BLaER1 treated with 17β-estradiol and CSF1 and Interleukin-3, amounts not matched to agents 10 nM and 100 nM (cell line): ENCODE measurements around the gene FBLN2.

Source experiments
- H3K27ac ChIP-seq, 11 experiments: shearing (Covaris generic); formaldehyde crosslinking; 2 replicates each; pipeline ENCODE4 v1.8.1; 2022
- H3K27me3 ChIP-seq, 11 experiments: shearing (Covaris generic); formaldehyde crosslinking; 2 replicates each; pipeline ENCODE4 v1.8.1; 2022
- H3K36me3 ChIP-seq, 11 experiments: shearing (Covaris generic); formaldehyde crosslinking; 2 replicates each; pipeline ENCODE4 v1.8.1; 2022
- H3K4me1 ChIP-seq, 10 experiments: shearing (Covaris generic); formaldehyde crosslinking; 2 replicates each; pipeline ENCODE4 v1.8.1; 2022
- H3K4me2 ChIP-seq, 11 experiments: shearing (Covaris generic); formaldehyde crosslinking; 2 replicates each; pipeline ENCODE4 v1.8.1; 2022
- H3K4me3 ChIP-seq, 10 experiments: shearing (Covaris generic); formaldehyde crosslinking; 2 replicates each; pipeline ENCODE4 v1.8.1; 2022
- H3K9ac ChIP-seq, 11 experiments: shearing (Covaris generic); formaldehyde crosslinking; 2 replicates each; pipeline ENCODE4 v1.8.1; 2022
- H3K9me3 ChIP-seq, 11 experiments: shearing (Covaris generic); formaldehyde crosslinking; replicated peaks in 1 of 11; 2 replicates each; pipeline ENCODE4 v1.8.1; 2022
- H4K20me1 ChIP-seq, 11 experiments: shearing (Covaris generic); formaldehyde crosslinking; 2 replicates each; pipeline ENCODE4 v1.8.1; 2022
- Cebpa-rat ChIP-seq, 11 experiments: shearing (Covaris generic); IDR thresholded peaks; 2 replicates each; pipeline ENCODE4 v1.8.1; 2022

The FBLN2 gene

GRCh38 chr3:13636874-13637273 lies 87.9 kb downstream of the FBLN2 start:
- H3K9ac ChIP-seq, result no peak overlapping the region
- H3K27me3 ChIP-seq, result no peaks in the 10 kb centered on the region
- H3K9me3 ChIP-seq, result no peaks in the 10 kb centered on the region
- peak overlapping the region in 9 of 11 experiments; percentile 6 to 60 (median 42); a peak in 14 of 22 replicates for H3K4me2 ChIP-seq
- no peak overlapping the region for H3K27ac ChIP-seq
- H3K4me3 ChIP-seq, result no peak overlapping the region
- H4K20me1 ChIP-seq, result no peaks in the 10 kb centered on the region
- H3K4me1 ChIP-seq, result peaks cover 0 to 30% (median 18%) of the 10 kb centered on the region in 10 experiments; a peak in 13 of 20 replicates
- no peaks in the 10 kb centered on the region for H3K36me3 ChIP-seq
- TF ChIP-seq Cebpa-rat (IDR thresholded peaks at IDR 0.05), result no peak

GRCh38 chr3:13637311-13637891 lies 88.5 kb downstream of the FBLN2 start:
- no peak overlapping the region for H3K27ac ChIP-seq
- H3K9me3 ChIP-seq, result no peaks in the 10 kb centered on the region
- H3K4me2 ChIP-seq, result peak overlapping the region in 9 of 11 experiments; percentile 6 to 60 (median 42); a peak in 15 of 22 replicates
- no peak for TF ChIP-seq Cebpa-rat (IDR thresholded peaks at IDR 0.05)
- no peak overlapping the region for H3K4me3 ChIP-seq
- no peak overlapping the region for H3K9ac ChIP-seq
- no peaks in the 10 kb centered on the region for H4K20me1 ChIP-seq
- H3K4me1 ChIP-seq, result peaks cover 0 to 35% (median 18%) of the 10 kb centered on the region in 10 experiments; a peak in 13 of 20 replicates
- H3K27me3 ChIP-seq, result no peaks in the 10 kb centered on the region
- no peaks in the 10 kb centered on the region for H3K36me3 ChIP-seq

- Histone ChIP-seq H3K4me1 (peaks cover 0 to 35% (median 18%) of the 10 kb centered on the region in 10 experiments; a peak in 13 of 20 replicates), H3K36me3 (no peaks in the 10 kb centered on the region), H3K4me3 (no peak overlapping the region), H3K27me3 (no peaks in the 10 kb centered on the region), H3K9ac (no peak overlapping the region), H3K9me3 (no peaks in the 10 kb centered on the region), H3K4me2 (peak overlapping the region in 3 of 11 experiments; percentile 25 to 54 (median 42); a peak in 3 of 22 replicates), H4K20me1 (no peaks in the 10 kb centered on the region), H3K27ac (no peak overlapping the region)
- no peak for TF ChIP-seq Cebpa-rat (IDR thresholded peaks at IDR 0.05)
These were observed 89.0 kb downstream of the FBLN2 start for GRCh38 chr3:13637953-13638352.

GRCh38 chr3:13638927-13639326 lies 90.0 kb downstream of the FBLN2 start:
- H3K27me3 ChIP-seq, result no peaks in the 10 kb centered on the region
- TF ChIP-seq Cebpa-rat (IDR thresholded peaks at IDR 0.05), result no peak
- H3K4me3 ChIP-seq, result no peak overlapping the region
- H3K27ac ChIP-seq, result no peak overlapping the region
- H4K20me1 ChIP-seq, result no peaks in the 10 kb centered on the region
- H3K9ac ChIP-seq, result no peak overlapping the region
- no peak overlapping the region for H3K4me2 ChIP-seq
- H3K4me1 ChIP-seq, result peaks cover 0 to 35% (median 18%) of the 10 kb centered on the region in 10 experiments; a peak in 13 of 20 replicates
- no peaks in the 10 kb centered on the region for H3K9me3 ChIP-seq
- H3K36me3 ChIP-seq, result no peaks in the 10 kb centered on the region

GRCh38 chr3:13642597-13642996 lies 93.7 kb downstream of the FBLN2 start:
- H3K36me3 ChIP-seq, result no peaks in the 10 kb centered on the region
- H3K9ac ChIP-seq, result no peak overlapping the region
- no peak for TF ChIP-seq Cebpa-rat (IDR thresholded peaks at IDR 0.05)
- H3K9me3 ChIP-seq, result no peaks in the 10 kb centered on the region
- H3K4me2 ChIP-seq, result 0 out of 22 replicates have a peak overlapping the region, but pooled peaks of 1 of the 11 experiments have one; percentile 13
- H3K4me1 ChIP-seq, result peaks cover 5 to 16% (median 9%) of the 10 kb centered on the region in 10 experiments
- H3K4me3 ChIP-seq, result no peak overlapping the region
- H3K27ac ChIP-seq, result no peak overlapping the region
- H4K20me1 ChIP-seq, result no peaks in the 10 kb centered on the region
- H3K27me3 ChIP-seq, result peaks cover 0 to 9% (median 8%) of the 10 kb centered on the region in 11 experiments; a peak in 16 of 22 replicates

- no peak overlapping the region for H3K4me3 ChIP-seq
- peaks cover 0 to 8% (median 0%) of the 10 kb centered on the region in 11 experiments; a peak in 1 of 22 replicates for H4K20me1 ChIP-seq
- no peaks in the 10 kb centered on the region for H3K36me3 ChIP-seq
- no peaks in the 10 kb centered on the region for H3K9me3 ChIP-seq
- peaks cover 0 to 15% (median 13%) of the 10 kb centered on the region in 11 experiments; a peak in 17 of 22 replicates for H3K27me3 ChIP-seq
- H3K4me1 ChIP-seq, result peaks cover 11 to 26% (median 16%) of the 10 kb centered on the region in 10 experiments
- no peak overlapping the region for H3K27ac ChIP-seq
- H3K4me2 ChIP-seq, result no peak overlapping the region
- TF ChIP-seq Cebpa-rat (IDR thresholded peaks at IDR 0.05), result no peak
- H3K9ac ChIP-seq, result no peak overlapping the region
These were observed 95.6 kb downstream of the FBLN2 start for GRCh38 chr3:13644341-13645117.

GRCh38 chr3:13645801-13646637 lies 97.1 kb downstream of the FBLN2 start:
- H3K9me3 ChIP-seq, result no peaks in the 10 kb centered on the region

GRCh38 chr3:13647298-13648059 lies 98.6 kb downstream of the FBLN2 start:
- no peaks in the 10 kb centered on the region for H3K9me3 ChIP-seq
- peak overlapping the region in 3 of 11 experiments; percentile 8 to 44 (median 24); a peak in 3 of 22 replicates for H3K27ac ChIP-seq
- peaks cover 11 to 46% (median 17%) of the 10 kb centered on the region in 10 experiments for H3K4me1 ChIP-seq
- no peak for TF ChIP-seq Cebpa-rat (IDR thresholded peaks at IDR 0.05)
- peak overlapping the region in 2 of 10 experiments; percentile 39 to 45; a peak in 3 of 20 replicates for H3K4me3 ChIP-seq
- H4K20me1 ChIP-seq, result peaks cover 0 to 8% (median 0%) of the 10 kb centered on the region in 11 experiments; a peak in 1 of 22 replicates
- peak overlapping the region; percentile 51 to 90 (median 72) for H3K4me2 ChIP-seq
- peaks cover 0 to 15% (median 13%) of the 10 kb centered on the region in 11 experiments; a peak in 17 of 22 replicates for H3K27me3 ChIP-seq
- H3K36me3 ChIP-seq, result no peaks in the 10 kb centered on the region
- H3K9ac ChIP-seq, result peak overlapping the region in 2 of 11 experiments; percentile 6 to 9; a peak in 1 of 22 replicates

More at GRCh38 chr3:13645801-13646637, 97.1 kb downstream of the FBLN2 start:
- H3K36me3 ChIP-seq, result no peaks in the 10 kb centered on the region
- H3K9ac ChIP-seq, result no peak overlapping the region
- H3K27me3 ChIP-seq, result peaks cover 0 to 15% (median 13%) of the 10 kb centered on the region in 11 experiments; a peak in 17 of 22 replicates
- H4K20me1 ChIP-seq, result peaks cover 0 to 8% (median 0%) of the 10 kb centered on the region in 11 experiments; a peak in 1 of 22 replicates
- TF ChIP-seq Cebpa-rat (IDR thresholded peaks at IDR 0.05), result no peak
- H3K27ac ChIP-seq, result no peak overlapping the region
- no peak overlapping the region for H3K4me3 ChIP-seq
- H3K4me2 ChIP-seq, result no peak overlapping the region
- peaks cover 11 to 32% (median 17%) of the 10 kb centered on the region in 10 experiments for H3K4me1 ChIP-seq
